H1 (cell line): Measurements from ENCODE around the gene LRFN3. TPM values are rescaled to one million over a fixed set of nuclear protein-coding genes. Genes with fewer than 3 reads are reported as not detected.

ENCODE experiments used
- CTCF ChIA-PET: fragments of 300-600 bp; sonication (Branson Sonifier 250); formaldehyde crosslinking; loops from one replicate; lab custom pipeline; 2021; ENCODE audit not compliant: partially characterized antibody; lab: Charles Lee
- POLR2A ChIA-PET: fragments of 300-600 bp; sonication (Branson Sonifier 250); formaldehyde crosslinking; loops from one replicate; lab custom pipeline; 2021; ENCODE audit warnings: inconsistent platforms; ENCODE audit not compliant: partially characterized antibody; lab: Charles Lee
- DNase-seq, 2 experiments: peaks; one replicate each; pipeline versions ENCODE4 v3.0.0 to v3.0.0-alpha.2; 2010 to 2022; ENCODE audit warnings: low spot score in 2 of 2, low read depth in 1 of 2, mixed read lengths in 1 of 2
- FAIRE-seq: peaks from 2 replicates; lab custom pipeline; 2011; peaks lifted over from hg19 to GRCh38; lab: Jason Lieb, UNC
- H2AFZ ChIP-seq: 2 replicates; pipeline ENCODE4 v1.8.1; 2012; ENCODE audit warnings: low read length, inconsistent platforms
- H2AK5ac ChIP-seq: 2 replicates; pipeline ENCODE4 v1.6.1; 2013; ENCODE audit warnings: low read depth, low read length
- H2BK120ac ChIP-seq: replicated peaks from 2 replicates; pipeline ENCODE3; 2013; ENCODE audit warnings: low read depth, low read length, inconsistent platforms
- H2BK12ac ChIP-seq: 2 replicates; pipeline ENCODE4 v1.6.1; 2013; ENCODE audit warnings: low read depth, low read length
- H2BK15ac ChIP-seq: 2 replicates; pipeline ENCODE4 v1.6.1; 2013; ENCODE audit warnings: low read length
- H2BK20ac ChIP-seq: 2 replicates; pipeline ENCODE4 v1.6.1; 2013; ENCODE audit warnings: low read length
- H2BK5ac ChIP-seq: 2 replicates; pipeline ENCODE4 v1.6.1; 2013; ENCODE audit warnings: low read depth, low read length
- H3K14ac ChIP-seq: 2 replicates; pipeline ENCODE4 v1.6.1; 2013; ENCODE audit warnings: inconsistent platforms; ENCODE audit not compliant: insufficient read length
- H3K18ac ChIP-seq: 2 replicates; pipeline ENCODE4 v1.6.1; 2013; ENCODE audit warnings: low read length; ENCODE audit errors: extremely low read depth
- H3K23ac ChIP-seq: 2 replicates; pipeline ENCODE4 v1.6.1; 2013; ENCODE audit warnings: inconsistent platforms; ENCODE audit not compliant: insufficient read length
- H3K23me2 ChIP-seq: 2 replicates; pipeline ENCODE4 v1.6.1; 2013; ENCODE audit warnings: low read depth, low read length
- H3K27ac ChIP-seq: 2 replicates; pipeline ENCODE4 v1.6.1; 2011; ENCODE audit warnings: low read depth, low read length, inconsistent platforms
- H3K27me3 ChIP-seq, 4 experiments: replicated peaks in 1 of 4; 1 replicate in 1 of 4; 2 replicates in 3 of 4; pipeline versions ENCODE4 v1.6.1 to v1.8.1; 2011 to 2013; ENCODE audit warnings: low read length in 3 of 4, mild to moderate bottlenecking in 3 of 4, inconsistent platforms in 2 of 4, mixed read lengths in 2 of 4, moderate library complexity in 1 of 4; ENCODE audit not compliant: control insufficient read depth in 3 of 4, insufficient read depth in 3 of 4; ENCODE audit errors: extremely low read depth in 1 of 4
- H3K36me3 ChIP-seq, 4 experiments: 2 replicates each; pipeline versions ENCODE4 v1.6.1 to v1.8.1; 2011 to 2013; ENCODE audit warnings: mild to moderate bottlenecking in 4 of 4, low read length in 3 of 4, moderate library complexity in 2 of 4, control low read depth in 1 of 4, inconsistent platforms in 1 of 4; ENCODE audit not compliant: insufficient read depth in 4 of 4, control insufficient read depth in 2 of 4
- H3K4ac ChIP-seq: replicated peaks from 2 replicates; pipeline ENCODE3; 2013; ENCODE audit warnings: low read length, low read depth, mixed read lengths, inconsistent platforms; ENCODE audit not compliant: insufficient read length
- H3K4me1 ChIP-seq, 4 experiments: replicated peaks in 1 of 4; 1 replicate in 1 of 4; 2 replicates in 3 of 4; pipeline versions ENCODE4 v1.6.1 to v1.8.1; 2011 to 2013; ENCODE audit warnings: low read length in 3 of 4, inconsistent platforms in 2 of 4, mixed read lengths in 1 of 4; ENCODE audit not compliant: insufficient read depth in 4 of 4, control insufficient read depth in 3 of 4
- H3K4me2 ChIP-seq, 2 experiments: 2 replicates each; pipeline versions ENCODE4 v1.6.1 to v1.8.1; 2011 to 2013; ENCODE audit warnings: low read depth in 2 of 2, low read length in 2 of 2, control low read depth in 1 of 2, inconsistent platforms in 1 of 2, mild to moderate bottlenecking in 1 of 2; ENCODE audit not compliant: insufficient read depth in 1 of 2
- H3K4me3 ChIP-seq, 4 experiments: fragments of 200-600, 300-600 bp in 1 of 4; sonication (generic), shearing (Covaris generic), sonication (Bioruptor Twin) in 1 of 4; 2 replicates each; pipeline versions ENCODE4 v1.5.1 to v1.8.1; 2011 to 2016; ENCODE audit warnings: low read length in 4 of 4, low read depth in 3 of 4, control low read depth in 2 of 4, inconsistent platforms in 2 of 4, mild to moderate bottlenecking in 2 of 4, mixed read lengths in 1 of 4, moderate library complexity in 1 of 4; ENCODE audit not compliant: insufficient read depth in 2 of 4; ENCODE audit errors: extremely low read depth in 1 of 4
- H3K56ac ChIP-seq: replicated peaks from 2 replicates; pipeline ENCODE3; 2013; ENCODE audit warnings: low read depth, mild to moderate bottlenecking, mixed read lengths, low read length, inconsistent platforms; ENCODE audit not compliant: insufficient read length
- H3K79me1 ChIP-seq: 2 replicates; pipeline ENCODE4 v1.6.1; 2013; ENCODE audit warnings: low read depth, low read length, control low read depth
- H3K79me2 ChIP-seq, 2 experiments: 2 replicates each; pipeline versions ENCODE4 v1.6.1 to v1.8.1; 2012 to 2013; ENCODE audit warnings: low read length in 2 of 2, mild to moderate bottlenecking in 2 of 2, inconsistent platforms in 1 of 2; ENCODE audit not compliant: insufficient read depth in 2 of 2, control insufficient read depth in 1 of 2
- H3K9ac ChIP-seq, 4 experiments: replicated peaks in 1 of 4; 1 replicate in 1 of 4; 2 replicates in 3 of 4; pipeline versions ENCODE4 v1.6.1 to v1.8.1; 2011 to 2013; ENCODE audit warnings: low read depth in 3 of 4, low read length in 3 of 4, control low read depth in 2 of 4, mild to moderate bottlenecking in 2 of 4, moderate library complexity in 2 of 4, inconsistent platforms in 1 of 4; ENCODE audit errors: extremely low read depth in 1 of 4
- H3K9me3 ChIP-seq, 2 experiments: 2 replicates each; pipeline versions ENCODE4 v1.6.1 to v1.8.1; 2012 to 2013; ENCODE audit warnings: mild to moderate bottlenecking in 2 of 2, moderate library complexity in 2 of 2, control low read depth in 1 of 2, inconsistent platforms in 1 of 2, low read depth in 1 of 2, low read length in 1 of 2, mixed read lengths in 1 of 2; ENCODE audit not compliant: insufficient read depth in 2 of 2
- H4K20me1 ChIP-seq, 2 experiments: replicated peaks in 1 of 2; 2 replicates each; pipeline versions ENCODE3 to v1.8.1; 2011 to 2013; ENCODE audit warnings: inconsistent platforms in 2 of 2, low read length in 2 of 2, mild to moderate bottlenecking in 1 of 2; ENCODE audit not compliant: insufficient read depth in 2 of 2, control insufficient read depth in 1 of 2
- H4K5ac ChIP-seq: 2 replicates; pipeline ENCODE4 v1.6.1; 2013; ENCODE audit warnings: low read length, low read depth, mixed read lengths, inconsistent platforms; ENCODE audit not compliant: insufficient read length
- H4K8ac ChIP-seq: 2 replicates; pipeline ENCODE4 v1.8.0; 2013; ENCODE audit warnings: mild to moderate bottlenecking, moderate library complexity, low read length, inconsistent platforms; ENCODE audit not compliant: insufficient read depth; ENCODE audit errors: extremely low read depth
- H4K91ac ChIP-seq: replicated peaks from 2 replicates; pipeline ENCODE3; 2013; ENCODE audit warnings: low read length, mixed read lengths, inconsistent platforms; ENCODE audit not compliant: insufficient read length
- BRCA1 ChIP-seq: IDR thresholded peaks from 2 replicates; pipeline ENCODE4 v1.6.1; 2012; ENCODE audit warnings: low read depth, low read length, improper control_type of control experiment
- CHD2 ChIP-seq: IDR thresholded peaks from 2 replicates; pipeline ENCODE4 v1.6.1; 2012; ENCODE audit warnings: low read length, improper control_type of control experiment
- E2F6 ChIP-seq: IDR thresholded peaks from 2 replicates; pipeline ENCODE4 v1.6.1; 2012; ENCODE audit warnings: inconsistent platforms
- EGR1 ChIP-seq: IDR thresholded peaks from 2 replicates; pipeline ENCODE4 v1.6.1; 2011; ENCODE audit warnings: low read depth, low read length, borderline replicate concordance
- JUND ChIP-seq: IDR thresholded peaks from 2 replicates; pipeline ENCODE4 v1.6.1; 2011; ENCODE audit warnings: mild to moderate bottlenecking, improper control_type of control experiment, low read length
- KDM1A ChIP-seq: fragments of 200-600, 300-600 bp; sonication (generic); IDR thresholded peaks from 2 replicates; pipeline ENCODE4 v1.7.1; 2016; ENCODE audit warnings: mild to moderate bottlenecking, low read length, borderline replicate concordance
- NANOG ChIP-seq: IDR thresholded peaks from 2 replicates; pipeline ENCODE4 v1.6.1; 2011; ENCODE audit warnings: low read length, low read depth, mild to moderate bottlenecking, inconsistent platforms; ENCODE audit not compliant: insufficient read depth, poor library complexity, severe bottlenecking
- POLR2A ChIP-seq, 2 experiments: IDR thresholded peaks; 1 replicate in 1 of 2; 2 replicates in 1 of 2; pipeline ENCODE4 v1.6.1; 2011; ENCODE audit warnings: low read depth in 2 of 2, low read length in 2 of 2, mild to moderate bottlenecking in 2 of 2; ENCODE audit errors: control extremely low read depth in 1 of 2
- RBBP5 ChIP-seq: IDR thresholded peaks from 2 replicates; pipeline ENCODE4 v1.7.1; 2012; ENCODE audit warnings: low read depth, mild to moderate bottlenecking, inconsistent platforms, low read length, moderate library complexity, borderline replicate concordance
- RFX5 ChIP-seq: IDR thresholded peaks from 2 replicates; pipeline ENCODE4 v1.6.1; 2011; ENCODE audit warnings: low read depth, low read length, improper control_type of control experiment, borderline replicate concordance
- SP1 ChIP-seq: IDR thresholded peaks from 2 replicates; pipeline ENCODE4 v1.6.1; 2011; ENCODE audit warnings: low read depth, low read length
- WGBS, 2 experiments: shearing (Covaris generic) in 1 of 2; methylation state at CpG; one replicate each; pipeline versions ENCODE4 v1.1.6 to v1.1.7; 2013 to 2015; ENCODE audit warnings: low lambda C conversion rate in 2 of 2, mixed read lengths in 2 of 2, inconsistent platforms in 1 of 2, low coverage in 1 of 2, missing lambda C conversion rate in 1 of 2; ENCODE audit not compliant: insufficient replicate concordance in 2 of 2, insufficient coverage in 1 of 2, insufficient read length in 1 of 2; ENCODE audit errors: extremely low coverage in 1 of 2, missing lambda C conversion rate in 1 of 2; 5-methylcytosine and 5-hydroxymethylcytosine counted together
- polyA plus RNA-seq, 7 experiments: library from polyadenylated mRNA; depleted of rRNA in 3 of 7; stranded (reverse) in 5 of 7; unstranded in 2 of 7; fragments of >200 nt in 5 of 7; fragments of 200-250 nt in 2 of 7; gene quantifications; 1 replicate in 5 of 7; 2 replicates in 1 of 7; 4 replicates in 1 of 7; pipeline versions ENCODE4 v1.2.1 to v1.2.3, GENCODE V29; 2011 to 2013; ENCODE audit warnings: missing spikeins in 2 of 7, mixed read lengths in 2 of 7
- total RNA-seq: library from RNA; stranded (reverse); fragmentation: NEBNext Ultra II Directional; extraction: Animal tissue kit (Norgen Biotek cat#: 25700); gene quantifications from 2 replicates; pipeline ENCODE4 v1.2.1, GENCODE V29; 2021

The LRFN3 gene
- total and polyA plus RNA-seq, 2 of the 8 experiments (the other 6 are each of a cell fraction or from before 2014, with no cell fraction given): 4.6 to 16.8 TPM

- no peak overlapping the region for H3K14ac ChIP-seq
- no peak overlapping the region for H2BK120ac ChIP-seq
- 0 out of 2 replicates have a peak overlapping the region, but pooled peaks have one; percentile 61 for H2BK15ac ChIP-seq
- peak overlapping the region; percentile 71; the same call in 1 of the 2 replicates for H2BK5ac ChIP-seq
- H3K36me3 ChIP-seq: peaks cover 0 to 1% (median 0%) of the 10 kb centered on the region in 4 experiments; a peak in 1 of 8 replicates
- no peaks in the 10 kb centered on the region for H3K27me3 ChIP-seq
- 0 out of 2 replicates have a peak overlapping the region, but pooled peaks have one; percentile 48 for H4K8ac ChIP-seq
- peak overlapping the region; percentile 36 to 62 (median 51); a peak in 7 of 8 replicates for H3K4me3 ChIP-seq
- H3K23ac ChIP-seq: no peak overlapping the region
- TF ChIP-seq CHD2: no peak
- no peak for TF ChIP-seq NANOG
- 0 out of 2 replicates have a peak, but pooled peaks have one; percentile 2 for TF ChIP-seq RBBP5
- peak; percentile 50; the same call in 1 of the 2 replicates for TF ChIP-seq KDM1A
- no peak for TF ChIP-seq RFX5
- TF ChIP-seq POLR2A (IDR thresholded peaks at IDR 0.05; ENCODE audit: control extremely low read depth in 1 of 2, low read depth in 2 of 2, low read length in 2 of 2): no peak
- no peak for TF ChIP-seq E2F6
- TF ChIP-seq BRCA1: no peak
- TF ChIP-seq SP1: no peak
- no peak for TF ChIP-seq JUND
- TF ChIP-seq EGR1: no peak
- TF ChIP-seq, all 59 proteins: peak for 2
- Histone ChIP-seq H2BK20ac (peak overlapping the region; percentile 32; the same call in 1 of the 2 replicates), H3K23me2 (peaks cover 12% of the 10 kb centered on the region), H3K4ac (no peak overlapping the region), H2BK12ac (peak overlapping the region; percentile 50; the same call in 1 of the 2 replicates), H3K56ac (no peak overlapping the region), H3K79me1 (no peaks in the 10 kb centered on the region; the same call in 1 of the 2 replicates), H2AK5ac (no peak overlapping the region), H4K91ac (peak overlapping the region; percentile 73), H3K9ac (peak overlapping the region in 3 of 4 experiments; percentile 36 to 54 (median 42); a peak in 3 of 7 replicates), H3K18ac (peak overlapping the region; percentile 60; the same call in 1 of the 2 replicates), H2AFZ (0 out of 2 replicates have a peak overlapping the region, but pooled peaks have one; percentile 36), H3K27ac (no peak overlapping the region), H3K4me2 (peak overlapping the region; percentile 86 to 91), H4K20me1 (peaks cover 0 to 1% of the 10 kb centered on the region in 2 experiments), H3K4me1 (peaks cover 0 to 22% (median 13%) of the 10 kb centered on the region in 4 experiments; a peak in 6 of 7 replicates), H3K79me2 (peaks cover 0 to 7% of the 10 kb centered on the region in 2 experiments; a peak in 1 of 4 replicates), H3K9me3 (no peaks in the 10 kb centered on the region), H4K5ac (peak overlapping the region; percentile 32)
- WGBS, 2 experiments: 87% methylated on average over 10 of the region's 10 CpGs; no CpG with 5 or more reads in 1 of the 2 experiments
- ChIA-PET POLR2A (interaction anchor here (0.6 to 1.6 kb wide), 3 partner anchors 30 to 131 kb away, joined by 3 to 8 read pairs (median 3); partner anchors contain the start of gene APLP1), CTCF (interaction anchor here (0.6 to 1.4 kb wide), 3 partner anchors 17 to 181 kb away, joined by 3 read pairs; no protein-coding TSS in a partner anchor)
- FAIRE-seq: no peak
- DNase-seq: no peak
Observed at GRCh38 chr19:35902870-35903475, 33.2 kb upstream of the LRFN3 start.
